Measurements from ENCODE around the gene SCG5.

GRCh38 chr15:32664796-32665195 lies 23.3 kb downstream of the SCG5 start:
- TF ChIP-seq YY1 (IDR thresholded peaks at IDR 0.05; ENCODE audit: low read depth) (no peak), EGR1 (IDR thresholded peaks at IDR 0.05) (no peak), EP300 (IDR thresholded peaks at IDR 0.05; ENCODE audit: borderline replicate concordance) (no peak), RAD21 (IDR thresholded peaks at IDR 0.05; ENCODE audit: low read depth) (no peak), TEAD4 (IDR thresholded peaks at IDR 0.05) (no peak), REST (IDR thresholded peaks at IDR 0.05; ENCODE audit: low read depth) (no peak), CEBPB (IDR thresholded peaks at IDR 0.05) (no peak), TCF12 (IDR thresholded peaks at IDR 0.05; ENCODE audit: low read depth) (no peak), CREB1 (IDR thresholded peaks at IDR 0.05; ENCODE audit: low read depth) (no peak), ZBTB7A (IDR thresholded peaks at IDR 0.05; ENCODE audit: low read depth) (no peak), TAF1 (IDR thresholded peaks at IDR 0.05; ENCODE audit: low read depth) (no peak)
- TF ChIP-seq, protein P1, sequence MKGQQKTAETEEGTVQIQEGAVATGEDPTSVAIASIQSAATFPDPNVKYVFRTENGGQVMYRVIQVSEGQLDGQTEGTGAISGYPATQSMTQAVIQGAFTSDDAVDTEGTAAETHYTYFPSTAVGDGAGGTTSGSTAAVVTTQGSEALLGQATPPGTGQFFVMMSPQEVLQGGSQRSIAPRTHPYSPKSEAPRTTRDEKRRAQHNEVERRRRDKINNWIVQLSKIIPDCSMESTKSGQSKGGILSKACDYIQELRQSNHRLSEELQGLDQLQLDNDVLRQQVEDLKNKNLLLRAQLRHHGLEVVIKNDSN (IDR thresholded peaks at IDR 0.05): no peak
